RWPE2 (cell line): Measurements from ENCODE around the gene DDX54.

ENCODE experiments used
- ATAC-seq: fragments of 200-7000 bp; cut with Tn5 transposase; 3 replicates; pipeline ENCODE4 v1.9.1; 2021; ENCODE audit warnings: low read depth
- DNase-seq: peaks from one replicate; pipeline ENCODE4 v3.0.0-alpha.2; 2020; ENCODE audit warnings: low spot score
- H3K27ac ChIP-seq: fragments of 450-650 bp; 2 replicates; pipeline ENCODE4 v1.5.1; 2017; ENCODE audit warnings: mild to moderate bottlenecking; ENCODE audit not compliant: poor library complexity, severe bottlenecking
- H3K27me3 ChIP-seq: fragments of 250-450 bp; sonication (Bioruptor Pico); 2 replicates; pipeline ENCODE4 v1.5.1; 2021; ENCODE audit warnings: mild to moderate bottlenecking, moderate library complexity; ENCODE audit not compliant: insufficient read depth, poor library complexity, severe bottlenecking
- H3K36me3 ChIP-seq: fragments of 250-450 bp; sonication (Bioruptor Pico); 2 replicates; pipeline ENCODE4 v1.5.1; 2020; ENCODE audit warnings: low read depth, mild to moderate bottlenecking, moderate library complexity
- H3K4me1 ChIP-seq: fragments of 250-450 bp; sonication (Bioruptor Pico); 2 replicates; pipeline ENCODE4 v1.5.1; 2021; ENCODE audit warnings: mild to moderate bottlenecking, moderate library complexity; ENCODE audit not compliant: insufficient read depth, poor library complexity, severe bottlenecking
- H3K4me3 ChIP-seq: fragments of 250-450 bp; sonication (Bioruptor Pico); 2 replicates; pipeline ENCODE4 v1.5.1; 2021; ENCODE audit warnings: mild to moderate bottlenecking, moderate library complexity; ENCODE audit not compliant: severe bottlenecking
- H3K9me3 ChIP-seq: fragments of 250-450 bp; sonication (Bioruptor Pico); 2 replicates; pipeline ENCODE4 v1.5.1; 2021; ENCODE audit warnings: mild to moderate bottlenecking, moderate library complexity; ENCODE audit not compliant: severe bottlenecking
- TF ChIP-seq, protein P1 (sequence below): fragments of 450-650 bp; IDR thresholded peaks from one replicate; pipeline ENCODE4 v1.5.1; 2017; ENCODE audit warnings: mild to moderate bottlenecking, moderate library complexity; ENCODE audit not compliant: poor library complexity, severe bottlenecking

DDX54 gene

DNA sequence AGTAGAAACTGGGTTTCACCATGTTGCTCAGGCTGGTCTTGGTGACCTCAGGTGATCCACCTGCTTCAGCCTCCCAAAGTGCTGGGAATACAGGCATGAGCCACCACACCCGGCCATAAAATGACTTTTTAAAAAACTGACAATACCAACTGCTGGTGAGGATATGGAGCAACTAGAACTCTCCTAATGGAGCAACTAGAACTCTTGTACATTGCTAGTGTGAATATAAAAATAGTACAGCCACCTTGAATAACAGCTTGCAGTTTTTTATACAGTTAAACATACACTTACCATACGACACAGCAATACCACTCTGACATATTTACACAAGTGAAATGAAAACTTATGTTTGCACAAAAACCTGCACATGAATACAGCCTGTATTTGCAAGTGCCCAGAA lies 38.3 kb downstream of the DDX54 start:
- H3K4me3 ChIP-seq: no peak overlapping the region
- no peaks in the 10 kb centered on the region for H3K9me3 ChIP-seq
- TF ChIP-seq, protein P1, sequence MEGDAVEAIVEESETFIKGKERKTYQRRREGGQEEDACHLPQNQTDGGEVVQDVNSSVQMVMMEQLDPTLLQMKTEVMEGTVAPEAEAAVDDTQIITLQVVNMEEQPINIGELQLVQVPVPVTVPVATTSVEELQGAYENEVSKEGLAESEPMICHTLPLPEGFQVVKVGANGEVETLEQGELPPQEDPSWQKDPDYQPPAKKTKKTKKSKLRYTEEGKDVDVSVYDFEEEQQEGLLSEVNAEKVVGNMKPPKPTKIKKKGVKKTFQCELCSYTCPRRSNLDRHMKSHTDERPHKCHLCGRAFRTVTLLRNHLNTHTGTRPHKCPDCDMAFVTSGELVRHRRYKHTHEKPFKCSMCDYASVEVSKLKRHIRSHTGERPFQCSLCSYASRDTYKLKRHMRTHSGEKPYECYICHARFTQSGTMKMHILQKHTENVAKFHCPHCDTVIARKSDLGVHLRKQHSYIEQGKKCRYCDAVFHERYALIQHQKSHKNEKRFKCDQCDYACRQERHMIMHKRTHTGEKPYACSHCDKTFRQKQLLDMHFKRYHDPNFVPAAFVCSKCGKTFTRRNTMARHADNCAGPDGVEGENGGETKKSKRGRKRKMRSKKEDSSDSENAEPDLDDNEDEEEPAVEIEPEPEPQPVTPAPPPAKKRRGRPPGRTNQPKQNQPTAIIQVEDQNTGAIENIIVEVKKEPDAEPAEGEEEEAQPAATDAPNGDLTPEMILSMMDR: no peak
- no peak for DNase-seq
- no peaks in the 10 kb centered on the region for H3K27me3 ChIP-seq
- H3K36me3 ChIP-seq: no peaks in the 10 kb centered on the region
- no peak for ATAC-seq
- H3K4me1 ChIP-seq: no peaks in the 10 kb centered on the region
- no peak overlapping the region for H3K27ac ChIP-seq

DNA sequence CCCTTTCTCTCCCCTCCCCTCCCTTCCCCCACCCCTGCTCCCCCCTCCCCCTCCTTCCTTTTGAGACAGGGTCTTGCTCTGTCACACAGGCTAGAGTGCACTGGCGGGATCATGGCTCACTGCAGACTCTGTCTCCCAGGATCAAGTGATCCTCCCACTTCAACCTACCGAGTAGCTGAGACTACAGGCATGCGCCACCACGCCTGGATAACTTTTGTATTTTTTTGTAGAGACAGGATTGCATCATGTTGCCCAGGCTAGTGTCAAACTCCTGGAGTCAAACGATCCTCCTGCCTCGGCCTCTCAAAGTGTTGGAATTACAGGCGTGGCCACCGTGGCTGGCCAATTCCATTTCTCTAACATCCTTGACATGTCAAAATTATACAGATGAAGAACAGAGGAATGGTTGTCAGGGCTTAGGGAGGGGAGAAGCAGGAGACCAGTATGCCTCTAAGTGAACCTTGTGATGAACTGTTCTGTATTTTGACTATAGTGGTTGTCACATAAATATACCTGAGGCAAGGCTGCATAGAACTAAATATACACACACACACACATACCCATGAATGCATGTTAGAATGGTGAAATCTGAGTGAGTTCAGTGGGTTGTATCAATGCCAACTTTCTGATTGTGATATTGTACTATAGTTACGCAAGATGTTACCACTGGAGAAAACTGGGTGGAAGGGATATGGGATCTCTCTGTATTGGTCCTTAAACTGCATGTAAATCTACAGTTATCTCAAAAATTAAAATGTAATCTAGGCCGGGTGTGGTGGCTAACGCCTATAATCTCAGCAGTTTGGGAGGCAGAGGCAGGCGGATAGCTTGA lies 39.3 kb downstream of the DDX54 start:
- ATAC-seq (no peak), DNase-seq (no peak)
- H3K27me3 ChIP-seq: no peaks in the 10 kb centered on the region
- H3K27ac ChIP-seq: no peak overlapping the region
- no peak overlapping the region for H3K4me3 ChIP-seq
- TF ChIP-seq, protein P1: no peak
- H3K4me1 ChIP-seq: no peaks in the 10 kb centered on the region
- no peaks in the 10 kb centered on the region for H3K36me3 ChIP-seq
- H3K9me3 ChIP-seq: no peaks in the 10 kb centered on the region

DNA sequence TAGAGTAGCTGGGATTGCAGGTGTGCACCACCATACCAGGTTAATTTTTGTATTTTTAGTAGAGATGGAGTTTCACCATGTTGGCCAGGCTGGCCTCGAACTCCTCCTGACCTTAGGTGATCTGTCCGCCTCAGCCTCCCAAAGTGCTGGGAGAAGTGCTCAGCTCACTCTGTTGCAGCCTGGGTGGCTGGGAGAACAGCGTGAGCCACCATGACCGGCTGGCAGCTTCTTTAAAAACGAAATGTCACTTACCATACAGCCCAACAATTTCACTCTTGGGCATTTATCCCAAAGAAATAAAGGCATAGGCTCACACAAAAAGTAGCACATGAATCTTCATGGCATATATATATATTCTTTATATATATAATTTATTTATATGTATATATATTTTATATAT lies 40.5 kb downstream of the DDX54 start:
- Histone ChIP-seq H3K4me3 (no peak overlapping the region), H3K27me3 (no peaks in the 10 kb centered on the region), H3K27ac (no peak overlapping the region), H3K9me3 (no peaks in the 10 kb centered on the region), H3K4me1 (no peaks in the 10 kb centered on the region), H3K36me3 (no peaks in the 10 kb centered on the region)
- DNase-seq: no peak
- TF ChIP-seq, protein P1: no peak
- ATAC-seq: no peak

DNA sequence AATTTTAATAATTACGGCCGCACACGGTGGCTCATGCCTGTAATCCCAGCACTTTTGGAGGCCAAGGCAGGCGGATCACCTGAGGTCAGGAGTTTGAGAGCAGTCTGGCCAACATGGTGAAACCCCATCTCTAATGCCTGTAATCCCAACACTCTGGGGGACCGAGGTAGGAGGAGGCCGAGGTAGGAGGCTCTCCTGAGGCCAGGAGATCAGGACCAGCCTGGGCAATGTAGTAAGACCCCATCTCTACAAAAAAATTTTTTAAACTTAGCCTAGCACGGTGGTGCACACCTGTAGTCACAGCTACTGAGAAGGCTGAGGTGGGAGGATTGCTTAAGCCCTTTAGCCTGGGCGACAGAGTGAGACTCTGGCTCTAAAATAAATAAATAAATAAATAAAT lies 41.3 kb downstream of the DDX54 start:
- Histone ChIP-seq H3K9me3 (no peaks in the 10 kb centered on the region), H3K4me3 (no peak overlapping the region), H3K4me1 (no peaks in the 10 kb centered on the region), H3K27ac (no peak overlapping the region), H3K36me3 (no peaks in the 10 kb centered on the region), H3K27me3 (no peaks in the 10 kb centered on the region)
- DNase-seq: no peak
- TF ChIP-seq, protein P1: no peak
- ATAC-seq: no peak

DNA sequence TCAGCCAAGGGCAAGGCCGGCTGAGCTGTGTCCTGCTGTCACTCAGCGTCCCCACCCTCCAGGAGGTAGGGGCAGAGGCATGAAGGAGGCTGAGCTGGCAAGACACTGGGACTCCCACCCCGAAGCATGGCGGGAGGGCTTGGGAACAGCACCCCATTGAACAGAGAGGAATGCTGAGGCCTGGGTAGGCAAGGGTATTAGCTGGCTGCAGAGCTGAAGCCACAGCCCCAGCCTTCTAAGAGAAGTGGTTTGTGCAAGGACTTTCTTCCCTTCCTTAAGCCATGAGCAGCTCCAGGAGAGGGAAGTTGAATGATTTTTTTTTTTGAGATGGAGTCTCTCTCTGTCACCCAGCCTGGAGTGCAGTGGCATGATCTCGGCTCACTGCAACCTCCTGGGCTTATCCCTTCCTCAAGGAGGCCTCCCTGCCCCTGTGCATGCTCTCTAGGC lies 42.4 kb downstream of the DDX54 start:
- ATAC-seq (no peak), DNase-seq (no peak)
- H3K4me1 ChIP-seq: no peaks in the 10 kb centered on the region
- H3K4me3 ChIP-seq: no peak overlapping the region
- no peaks in the 10 kb centered on the region for H3K36me3 ChIP-seq
- no peaks in the 10 kb centered on the region for H3K27me3 ChIP-seq
- no peak overlapping the region for H3K27ac ChIP-seq
- TF ChIP-seq, protein P1: no peak
- H3K9me3 ChIP-seq: no peaks in the 10 kb centered on the region
